Middle frontal gyrus (tissue), 1 donor: Measurements from ENCODE around the gene PDLIM5.
"Not testable (repeated sequence)": the region's sequence is repeated elsewhere in the genome, so short reads cannot be mapped to it uniquely, and the experiment has no call there.

Experiments
- DNase-seq: peaks from one replicate; pipeline ENCODE4 v3.0.0-alpha.2; 2015; ENCODE audit warnings: low spot score; ENCODE audit errors: extremely low spot score

PDLIM5 gene

GRCh38 chr4:94490437-94490836 is 38.7 kb downstream of the PDLIM5 start:
- DNase-seq: no peak

GRCh38 chr4:94491322-94491721 is 39.6 kb downstream of the PDLIM5 start:
- no peak for DNase-seq

- no peak for DNase-seq
Measured at GRCh38 chr4:94495408-94495807, 43.7 kb downstream of the PDLIM5 start.

GRCh38 chr4:94497690-94498089 is 45.9 kb downstream of the PDLIM5 start:
- DNase-seq: no peak

GRCh38 chr4:94498502-94498901 is 46.8 kb downstream of the PDLIM5 start:
- DNase-seq: no peak

- no peak for DNase-seq
Measured at GRCh38 chr4:94500685-94501084, 48.9 kb downstream of the PDLIM5 start.

- no peak for DNase-seq
Measured at GRCh38 chr4:94504545-94504944, 52.8 kb downstream of the PDLIM5 start.

GRCh38 chr4:94506822-94507221 is 55.1 kb downstream of the PDLIM5 start:
- DNase-seq: no peak

GRCh38 chr4:94507281-94507680 is 55.5 kb downstream of the PDLIM5 start:
- DNase-seq: no peak

- no peak for DNase-seq
Measured at GRCh38 chr4:94507708-94508107, 56.0 kb downstream of the PDLIM5 start.

GRCh38 chr4:94508296-94508695 is 56.6 kb downstream of the PDLIM5 start:
- DNase-seq: no peak

- no peak for DNase-seq
Measured at GRCh38 chr4:94508806-94509205, 57.1 kb downstream of the PDLIM5 start.

- DNase-seq: no peak
Measured at GRCh38 chr4:94511591-94511990, 59.8 kb downstream of the PDLIM5 start.

GRCh38 chr4:94513532-94513931 is 61.8 kb downstream of the PDLIM5 start:
- DNase-seq: not testable (repeated sequence)

- DNase-seq: no peak
Measured at GRCh38 chr4:94515365-94515764, 63.6 kb downstream of the PDLIM5 start.

GRCh38 chr4:94516067-94516466 is 64.3 kb downstream of the PDLIM5 start:
- DNase-seq: no peak

GRCh38 chr4:94516999-94517398 is 65.3 kb downstream of the PDLIM5 start:
- DNase-seq: no peak

GRCh38 chr4:94517492-94517891 is 65.8 kb downstream of the PDLIM5 start:
- no peak for DNase-seq

GRCh38 chr4:94519019-94519418 is 67.3 kb downstream of the PDLIM5 start:
- no peak for DNase-seq

GRCh38 chr4:94519925-94520789 is 68.4 kb downstream of the PDLIM5 start:
- DNase-seq: no peak

- no peak for DNase-seq
Measured at GRCh38 chr4:94523033-94523580, 71.4 kb downstream of the PDLIM5 start.

GRCh38 chr4:94523617-94524016 is 71.9 kb downstream of the PDLIM5 start:
- DNase-seq: no peak
